HFF-Myc (cell line): ENCODE data around the gene RYR1.
"Not testable (repeated sequence)": the region's sequence is repeated elsewhere in the genome, so short reads cannot be mapped to it uniquely, and the experiment has no call there.

Experiments
- DNase-seq: peaks from one replicate; pipeline ENCODE4 v3.0.0-alpha.2; 2011; ENCODE audit warnings: low read depth; ENCODE audit errors: extremely low read depth
- H3K4me3 ChIP-seq: replicated peaks from 2 replicates; pipeline ENCODE4 v1.5.1; 2011; ENCODE audit warnings: low read depth, mild to moderate bottlenecking, control low read depth, low read length
- TF ChIP-seq, protein P1 (sequence below): IDR thresholded peaks from 2 replicates; pipeline ENCODE4 v1.5.1; 2012; ENCODE audit warnings: mild to moderate bottlenecking, low read depth, low read length, control low read depth; ENCODE audit errors: missing control alignments

The RYR1 gene

DNA sequence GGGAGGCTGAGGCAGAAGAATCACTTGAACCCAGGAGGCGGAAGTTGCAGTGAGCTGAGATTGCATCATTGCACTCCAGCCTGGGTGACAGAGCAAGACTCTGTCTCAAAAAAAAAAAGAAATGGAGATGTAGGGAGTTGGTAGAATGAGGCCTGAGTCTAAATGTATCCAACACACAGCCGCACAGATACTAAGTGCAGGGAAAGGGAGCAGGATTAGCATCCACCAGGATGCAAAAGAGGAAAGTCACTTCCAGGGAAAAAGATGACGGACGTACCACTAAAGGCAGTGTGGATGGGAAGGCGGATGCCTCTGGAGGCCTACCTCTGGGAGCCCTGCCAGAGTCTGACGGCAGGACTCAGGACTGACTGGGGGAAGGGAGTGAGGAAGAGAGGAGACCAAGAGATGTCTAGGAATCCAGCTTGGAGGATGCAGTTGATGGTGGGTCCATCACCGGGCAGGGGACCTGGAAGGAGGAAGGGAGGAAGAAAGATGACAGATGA, 23.8 kb upstream of the RYR1 start:
- DNase-seq = no peak
- no peak overlapping the region for H3K4me3 ChIP-seq
- TF ChIP-seq, protein P1, sequence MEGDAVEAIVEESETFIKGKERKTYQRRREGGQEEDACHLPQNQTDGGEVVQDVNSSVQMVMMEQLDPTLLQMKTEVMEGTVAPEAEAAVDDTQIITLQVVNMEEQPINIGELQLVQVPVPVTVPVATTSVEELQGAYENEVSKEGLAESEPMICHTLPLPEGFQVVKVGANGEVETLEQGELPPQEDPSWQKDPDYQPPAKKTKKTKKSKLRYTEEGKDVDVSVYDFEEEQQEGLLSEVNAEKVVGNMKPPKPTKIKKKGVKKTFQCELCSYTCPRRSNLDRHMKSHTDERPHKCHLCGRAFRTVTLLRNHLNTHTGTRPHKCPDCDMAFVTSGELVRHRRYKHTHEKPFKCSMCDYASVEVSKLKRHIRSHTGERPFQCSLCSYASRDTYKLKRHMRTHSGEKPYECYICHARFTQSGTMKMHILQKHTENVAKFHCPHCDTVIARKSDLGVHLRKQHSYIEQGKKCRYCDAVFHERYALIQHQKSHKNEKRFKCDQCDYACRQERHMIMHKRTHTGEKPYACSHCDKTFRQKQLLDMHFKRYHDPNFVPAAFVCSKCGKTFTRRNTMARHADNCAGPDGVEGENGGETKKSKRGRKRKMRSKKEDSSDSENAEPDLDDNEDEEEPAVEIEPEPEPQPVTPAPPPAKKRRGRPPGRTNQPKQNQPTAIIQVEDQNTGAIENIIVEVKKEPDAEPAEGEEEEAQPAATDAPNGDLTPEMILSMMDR = no peak

GRCh38 chr19:38410407-38410806, 23.1 kb upstream of the RYR1 start:
- DNase-seq, H3K4me3 ChIP-seq: not testable (repeated sequence)

- TF ChIP-seq, protein P1 = no peak
- DNase-seq = no peak
- no peak overlapping the region for H3K4me3 ChIP-seq
Measured at GRCh38 chr19:38411041-38411712, 22.3 kb upstream of the RYR1 start.

DNA sequence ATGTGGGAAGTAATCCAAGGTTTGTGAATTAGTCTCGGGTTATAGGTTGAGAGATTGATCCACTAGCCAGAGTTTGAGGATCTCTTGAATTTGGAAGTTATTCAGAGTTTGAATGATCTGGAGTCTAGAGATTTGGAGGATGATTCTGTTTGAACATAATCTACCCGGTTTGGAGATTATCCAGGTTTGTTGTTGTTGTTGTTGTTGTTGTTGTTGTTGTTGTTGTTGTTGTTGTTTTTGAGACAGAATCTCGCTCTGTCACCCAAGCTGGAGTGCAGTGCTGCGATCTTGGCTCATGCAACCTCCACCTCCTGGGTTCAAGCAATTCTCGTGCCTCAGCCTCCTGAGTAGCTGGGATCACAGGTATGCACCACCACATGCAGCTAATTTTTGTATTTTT, 21.6 kb upstream of the RYR1 start:
- not testable (repeated sequence) for DNase-seq, H3K4me3 ChIP-seq

DNA sequence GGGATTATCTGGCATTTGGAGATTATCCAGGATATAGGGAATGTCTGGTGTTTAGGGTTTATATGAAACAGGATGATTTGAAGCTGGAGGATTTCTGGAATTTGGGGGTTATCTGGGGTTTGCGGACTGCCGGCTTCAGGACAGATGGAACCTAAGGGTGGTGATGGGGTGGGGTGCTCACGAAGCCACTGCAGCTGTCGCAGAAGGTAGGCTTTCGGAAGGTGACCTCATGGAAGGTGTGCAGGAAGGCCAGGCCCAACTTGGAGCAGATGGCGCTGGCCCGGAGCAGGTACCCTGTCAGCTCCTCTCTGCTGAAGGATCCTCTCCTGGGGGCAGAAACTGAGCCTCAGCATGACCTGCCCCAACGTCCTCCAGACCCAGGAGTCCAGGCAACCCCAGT, 21.0 kb upstream of the RYR1 start:
- H3K4me3 ChIP-seq = no peak overlapping the region
- DNase-seq = no peak
- TF ChIP-seq, protein P1 = no peak

DNA sequence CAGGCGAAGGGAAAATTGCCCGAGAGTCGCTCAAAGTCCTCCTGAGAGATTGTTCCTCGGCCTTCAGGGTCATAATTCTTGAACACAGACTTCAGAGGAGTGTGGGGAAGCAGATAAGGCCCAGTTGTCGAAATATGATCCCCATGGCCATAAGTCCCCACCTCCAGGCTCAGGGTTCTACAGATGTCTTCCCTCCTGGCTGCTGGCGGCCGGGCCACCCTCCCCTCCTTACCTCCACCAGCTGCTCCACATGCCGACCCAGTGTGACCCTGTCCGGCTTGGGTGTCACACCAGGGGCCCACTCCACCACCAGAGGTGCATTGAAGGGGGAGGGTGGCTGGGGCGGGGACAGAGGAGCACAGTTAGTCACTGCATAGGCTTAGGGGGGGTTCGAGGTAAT, 20.5 kb upstream of the RYR1 start:
- TF ChIP-seq, protein P1 = no peak
- H3K4me3 ChIP-seq = no peak overlapping the region
- no peak for DNase-seq

DNA sequence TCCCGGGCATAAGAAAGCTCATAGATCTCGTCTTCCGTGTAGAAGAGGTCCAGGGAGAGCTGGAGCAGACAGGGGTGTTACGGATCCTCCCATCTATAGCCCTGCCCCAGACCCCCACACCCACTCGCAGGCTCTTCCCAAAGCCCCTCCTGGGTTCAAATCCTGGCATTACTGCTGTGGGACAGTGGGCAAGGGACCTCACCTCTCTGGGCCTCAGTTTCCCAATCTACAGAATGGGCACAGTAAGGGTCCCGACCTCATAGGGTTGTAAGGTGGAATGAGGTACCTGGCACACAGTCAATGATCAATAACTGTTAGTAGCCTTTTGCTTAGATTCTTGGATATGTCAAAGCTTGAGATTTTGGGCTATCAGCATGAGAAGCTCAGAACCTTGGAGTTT, 20.1 kb upstream of the RYR1 start:
- TF ChIP-seq, protein P1 = no peak
- no peak for DNase-seq
- H3K4me3 ChIP-seq = no peak overlapping the region

GRCh38 chr19:38417146-38417543, 16.3 kb upstream of the RYR1 start:
- no peak overlapping the region for H3K4me3 ChIP-seq
- DNase-seq = no peak
- TF ChIP-seq, protein P1 = no peak
